ENCODE results near the gene GLI3.

Gene GLI3

GRCh38 chr7:42059275-42059674 is 177.7 kb downstream of the GLI3 start:
- TF ChIP-seq CTCF (IDR thresholded peaks at IDR 0.05; ENCODE audit: low read depth, low read length): no peak
- no peak overlapping the region for H3K4me3 ChIP-seq (ENCODE audit: low read depth, low read length)
- in situ Hi-C loops (cut with HindIII; ENCODE audit: low sequenced_read_pairs): no loop called here
- no peak for DNase-seq (ENCODE audit: low read depth, low spot score)

- TF ChIP-seq CTCF (IDR thresholded peaks at IDR 0.05; ENCODE audit: low read depth, low read length): no peak
- in situ Hi-C loops (cut with HindIII; ENCODE audit: low sequenced_read_pairs): no loop called here
- H3K4me3 ChIP-seq (ENCODE audit: low read depth, low read length): no peak overlapping the region
- DNase-seq (ENCODE audit: low read depth, low spot score): no peak
These were observed 179.7 kb downstream of the GLI3 start for GRCh38 chr7:42057331-42057730.

GRCh38 chr7:42055171-42055570 is 181.8 kb downstream of the GLI3 start:
- in situ Hi-C loops (cut with HindIII; ENCODE audit: low sequenced_read_pairs): no loop called here
- peak; percentile 65 for DNase-seq (ENCODE audit: low read depth, low spot score)

GRCh38 chr7:42053834-42054233 is 183.2 kb downstream of the GLI3 start:
- H3K4me3 ChIP-seq (ENCODE audit: low read depth, low read length): no peak overlapping the region
- no peak for DNase-seq (ENCODE audit: low read depth, low spot score)
- no peak for TF ChIP-seq CTCF (IDR thresholded peaks at IDR 0.05; ENCODE audit: low read depth, low read length)
- in situ Hi-C loops (cut with HindIII; ENCODE audit: low sequenced_read_pairs): no loop called here

More at GRCh38 chr7:42055171-42055570, 181.8 kb downstream of the GLI3 start:
- no peak for TF ChIP-seq CTCF (IDR thresholded peaks at IDR 0.05; ENCODE audit: low read depth, low read length)
- no peak overlapping the region for H3K4me3 ChIP-seq (ENCODE audit: low read depth, low read length)

GRCh38 chr7:42049761-42050160 is 187.2 kb downstream of the GLI3 start:
- no peak for TF ChIP-seq CTCF (IDR thresholded peaks at IDR 0.05; ENCODE audit: low read depth, low read length)
- in situ Hi-C loops (cut with HindIII; ENCODE audit: low sequenced_read_pairs): no loop called here
- DNase-seq (ENCODE audit: low read depth, low spot score): no peak
- H3K4me3 ChIP-seq (ENCODE audit: low read depth, low read length): no peak overlapping the region

GRCh38 chr7:42046483-42046882 is 190.5 kb downstream of the GLI3 start:
- TF ChIP-seq CTCF (IDR thresholded peaks at IDR 0.05; ENCODE audit: low read depth, low read length): no peak
- in situ Hi-C loops (cut with HindIII; ENCODE audit: low sequenced_read_pairs): no loop called here
- DNase-seq (ENCODE audit: low read depth, low spot score): peak; percentile 39

GRCh38 chr7:42045961-42046360 is 191.0 kb downstream of the GLI3 start:
- no peak for TF ChIP-seq CTCF (IDR thresholded peaks at IDR 0.05; ENCODE audit: low read depth, low read length)
- in situ Hi-C loops (cut with HindIII; ENCODE audit: low sequenced_read_pairs): no loop called here
- H3K4me3 ChIP-seq (ENCODE audit: low read depth, low read length): no peak overlapping the region
- DNase-seq (ENCODE audit: low read depth, low spot score): no peak

More at GRCh38 chr7:42046483-42046882, 190.5 kb downstream of the GLI3 start:
- H3K4me3 ChIP-seq (ENCODE audit: low read depth, low read length): no peak overlapping the region

Data from astrocyte of the spinal cord (primary cell).